ENCODE data around the gene SMIM3.
"Not testable (repeated sequence)": the region's sequence is repeated elsewhere in the genome, so short reads cannot be mapped to it uniquely, and the experiment has no call there.

SMIM3 gene

DNA sequence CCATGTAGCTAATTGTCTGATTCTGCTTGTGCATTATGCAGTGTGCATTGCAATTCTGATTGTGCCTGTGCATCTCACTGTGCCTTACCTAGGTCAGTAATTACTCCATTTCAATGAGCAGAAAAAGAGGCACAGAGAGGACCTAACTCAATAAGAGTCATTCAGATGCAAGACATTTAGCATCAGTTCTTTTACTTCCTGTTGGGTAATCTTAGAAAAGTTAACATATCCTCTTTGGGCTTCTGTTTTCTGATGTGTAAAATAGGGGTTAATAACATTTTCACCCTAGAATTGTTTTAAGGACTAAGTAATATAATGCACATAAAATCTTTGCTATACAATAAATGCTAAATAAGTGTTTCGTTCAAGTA is 12.8 kb upstream of the SMIM3 start:
- no peak for DNase-seq

- no peak for DNase-seq
These were observed 12.3 kb upstream of the SMIM3 start for GRCh38 chr5:150766251-150766650.

- no peak for DNase-seq
These were observed 7.3 kb upstream of the SMIM3 start for GRCh38 chr5:150771034-150771795.

DNA sequence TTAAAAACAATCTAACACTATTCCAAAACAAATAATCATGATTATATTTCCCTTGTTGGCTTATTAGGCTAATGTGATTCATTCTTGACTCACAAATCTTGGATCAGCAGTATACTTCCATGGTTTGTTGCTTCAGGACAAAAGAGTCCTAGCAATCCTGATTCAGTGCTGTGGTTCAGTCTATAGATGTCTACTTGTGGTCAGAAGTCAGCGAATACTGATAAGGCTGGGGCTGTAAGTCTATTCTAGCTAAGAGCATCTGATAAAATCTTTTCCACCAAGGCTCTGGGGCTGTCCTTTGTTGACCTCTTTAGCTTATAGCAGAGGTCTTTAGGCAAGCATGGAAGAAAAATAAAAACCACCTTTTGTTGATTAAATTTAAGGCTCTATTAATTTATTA is 4.4 kb upstream of the SMIM3 start:
- DNase-seq: no peak

- DNase-seq: no peak
These were observed 872 bp upstream of the SMIM3 start for GRCh38 chr5:150777685-150778084.

DNA sequence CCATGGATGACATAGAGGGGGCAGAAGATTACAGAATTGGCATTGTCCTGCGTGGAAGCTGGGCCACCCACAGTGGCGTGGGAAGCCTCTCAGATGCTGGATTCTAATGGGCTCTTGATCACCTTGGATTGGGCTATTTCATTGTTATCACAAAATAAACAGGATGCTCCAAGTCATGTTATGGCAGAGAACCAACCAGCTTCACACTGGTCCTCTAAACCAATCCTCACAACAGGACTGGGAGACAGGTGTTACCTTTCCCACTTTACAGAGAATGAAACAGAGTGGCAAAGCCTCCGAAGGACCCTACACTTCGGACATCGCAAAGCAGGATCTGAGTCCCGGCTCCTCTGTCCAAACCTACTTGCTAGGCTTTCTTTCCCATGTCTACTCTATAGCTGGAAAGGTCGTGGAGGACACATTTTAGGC is 455 bp upstream of the SMIM3 start:
- DNase-seq: no peak

DNA sequence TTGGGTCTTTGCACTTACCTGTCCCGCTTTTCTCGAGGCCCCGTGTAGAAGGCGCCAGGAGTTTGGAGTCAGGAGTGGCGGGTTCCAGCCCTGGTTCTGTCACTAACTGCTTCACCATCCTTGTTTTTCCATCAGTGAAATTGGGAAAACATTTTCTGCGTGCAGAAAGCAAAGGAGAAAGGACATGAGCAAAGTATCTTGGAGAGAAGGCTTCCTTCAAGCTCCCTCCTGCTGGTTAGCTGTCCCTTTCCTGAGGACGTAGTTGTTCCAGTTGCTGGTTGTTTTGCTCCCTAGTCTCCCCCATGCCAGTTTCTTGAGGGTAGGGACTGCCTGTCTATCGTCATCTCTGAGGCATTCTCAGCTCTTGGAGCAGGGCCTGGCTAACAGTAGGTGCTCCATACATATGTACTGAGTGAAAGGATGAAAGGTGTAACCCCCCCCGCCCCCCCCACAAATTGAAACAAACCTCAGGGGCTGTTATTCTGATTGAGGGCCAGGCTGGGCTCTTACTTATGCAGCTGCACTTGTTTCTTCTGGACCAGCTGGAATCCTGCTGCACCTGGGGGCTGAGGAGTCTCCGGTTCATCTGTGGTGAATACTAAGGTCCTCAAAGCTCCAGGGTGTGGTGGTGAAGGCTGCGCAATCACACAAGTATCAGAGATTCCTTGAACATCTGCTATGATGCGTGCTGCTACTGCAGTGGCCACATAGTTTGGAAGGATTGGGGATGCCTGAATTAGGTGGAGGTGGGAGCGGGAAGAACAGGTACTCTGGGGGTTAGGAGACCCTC is 1.0 kb downstream of the SMIM3 start:
- DNase-seq: no peak

DNA sequence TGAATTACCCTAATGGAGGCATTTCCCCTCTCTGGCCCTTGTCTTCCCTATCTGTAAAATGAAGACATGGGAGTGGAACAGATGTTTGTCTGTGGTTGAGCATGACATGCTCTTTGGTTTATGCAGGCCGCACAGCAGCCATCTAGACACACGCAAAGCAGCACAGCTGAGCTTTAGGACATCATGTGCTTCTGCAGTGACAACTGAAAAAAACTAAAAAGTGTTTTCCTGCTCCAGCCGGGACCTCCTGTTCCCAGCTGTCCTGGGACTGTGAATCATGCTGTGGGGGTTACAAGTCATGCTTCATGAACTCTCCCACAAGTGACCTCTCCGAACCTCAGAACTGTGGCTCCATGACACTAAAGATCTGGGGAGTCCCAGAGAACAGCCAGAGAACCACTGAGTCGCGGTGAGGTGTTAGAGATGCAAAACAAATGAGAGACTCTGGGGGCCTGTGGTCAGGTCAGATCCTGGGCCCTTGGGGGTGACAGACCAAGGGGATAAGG is 1.7 kb downstream of the SMIM3 start:
- DNase-seq: no peak

GRCh38 chr5:150780816-150781221 is 2.3 kb downstream of the SMIM3 start:
- no peak for DNase-seq

DNA sequence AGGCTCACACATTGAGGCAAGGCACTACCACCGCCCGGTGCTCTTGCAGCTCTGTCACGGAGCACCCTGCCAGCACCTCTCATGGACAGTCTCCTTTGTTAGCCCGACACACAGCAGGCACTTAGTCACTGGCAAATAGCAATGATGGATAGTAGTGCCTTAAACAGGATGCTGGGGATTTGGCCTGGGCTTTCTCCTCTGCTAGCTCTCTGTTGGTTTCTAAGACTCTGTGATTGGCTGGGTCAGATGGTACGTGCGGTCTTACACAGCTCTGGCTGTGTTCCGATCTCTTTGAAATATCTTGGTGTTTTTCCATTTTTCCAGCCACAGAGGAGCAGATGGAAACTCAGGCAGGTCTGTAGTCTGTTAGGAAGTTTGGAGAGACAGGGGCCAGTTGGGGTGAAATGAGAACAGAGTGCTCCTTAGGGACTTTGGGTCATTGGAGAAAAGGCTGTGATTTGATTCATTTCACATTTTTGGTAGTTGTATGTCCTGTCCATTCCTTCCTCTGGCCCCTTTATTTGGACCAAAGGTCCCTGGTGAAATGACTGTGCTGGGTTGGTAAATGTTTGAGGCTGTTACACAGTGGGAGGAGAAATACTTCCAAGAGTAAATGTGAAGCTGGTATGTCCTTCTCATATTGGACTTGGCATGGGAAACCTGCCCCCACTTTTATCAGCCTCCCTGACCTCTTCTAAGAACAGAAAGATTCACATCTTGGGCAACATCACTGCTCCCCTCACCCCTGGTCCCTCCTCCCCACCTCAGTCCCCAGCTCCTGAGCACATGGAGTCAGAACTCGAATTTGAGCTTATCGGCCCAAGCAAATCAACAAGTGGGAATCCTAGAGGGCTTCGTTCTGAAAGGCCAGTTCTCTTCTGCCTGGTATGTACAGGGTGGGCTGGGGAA is 3.4 kb downstream of the SMIM3 start:
- DNase-seq: no peak

GRCh38 chr5:150782850-150783249 is 4.3 kb downstream of the SMIM3 start:
- no peak for DNase-seq

DNA sequence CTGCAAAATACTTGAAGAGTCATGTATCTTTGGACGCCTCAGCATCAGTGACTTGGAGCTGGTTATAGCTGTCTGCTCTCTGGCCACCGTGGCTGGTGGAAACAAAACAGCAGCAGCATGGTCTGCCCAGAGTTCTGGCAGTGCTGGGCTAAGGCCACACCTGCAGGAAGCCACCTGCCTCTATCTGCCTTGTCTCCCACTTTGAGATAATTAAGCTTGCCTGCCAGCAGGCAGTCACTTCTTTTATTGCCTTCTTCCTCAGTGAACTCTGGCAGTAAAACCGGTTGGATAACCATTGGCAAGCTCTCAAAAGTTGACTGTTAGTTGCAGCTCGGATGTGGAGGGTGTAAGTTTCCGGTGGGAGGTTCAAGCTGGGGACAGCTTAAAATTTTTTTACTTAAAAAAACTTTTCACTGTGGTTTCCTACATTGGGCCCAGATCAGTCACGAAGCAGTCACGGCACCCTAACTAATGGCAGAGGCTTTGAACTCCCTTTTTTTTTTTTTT is 4.9 kb downstream of the SMIM3 start:
- peak; percentile 67 for DNase-seq

DNA sequence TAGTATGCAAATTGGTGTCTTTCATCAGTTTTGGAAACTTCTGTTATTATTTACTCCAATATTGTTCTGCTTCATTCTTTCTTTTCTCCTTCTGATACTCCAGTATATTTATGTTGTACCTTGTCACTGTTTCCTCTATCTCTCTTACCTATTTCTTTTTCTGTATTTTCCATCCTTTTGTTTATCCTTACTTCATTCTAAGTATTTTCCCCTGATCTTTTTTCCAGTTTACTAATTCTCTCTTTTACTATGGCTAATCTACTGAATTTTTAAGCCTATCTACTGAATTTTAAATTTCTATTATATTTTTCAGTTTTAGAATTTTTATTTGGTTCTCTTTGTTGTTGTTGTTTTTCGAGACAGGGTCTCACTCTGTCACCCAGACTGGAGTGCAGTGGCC is 7.4 kb downstream of the SMIM3 start:
- no peak for DNase-seq

GRCh38 chr5:150786876-150787275 is 8.3 kb downstream of the SMIM3 start:
- no peak for DNase-seq

DNA sequence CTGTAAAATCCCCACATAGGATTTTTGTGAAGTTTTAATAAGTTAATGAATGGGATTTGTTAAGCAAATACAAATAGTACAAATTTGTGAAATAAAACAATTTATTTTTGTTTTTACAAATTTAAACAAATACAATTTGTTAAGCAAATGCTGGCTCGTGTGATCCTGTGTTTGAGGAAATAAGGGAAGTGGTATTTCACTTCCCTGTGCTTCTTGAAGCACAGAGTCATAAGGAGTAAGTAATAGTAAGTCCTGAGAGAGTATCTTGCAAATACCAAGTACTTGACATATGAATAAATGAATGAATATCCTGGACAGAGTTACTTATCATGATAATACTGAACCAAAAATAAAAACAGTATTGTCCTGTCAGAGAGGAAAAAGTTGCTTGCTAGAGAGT is 9.1 kb downstream of the SMIM3 start:
- no peak for DNase-seq

DNA sequence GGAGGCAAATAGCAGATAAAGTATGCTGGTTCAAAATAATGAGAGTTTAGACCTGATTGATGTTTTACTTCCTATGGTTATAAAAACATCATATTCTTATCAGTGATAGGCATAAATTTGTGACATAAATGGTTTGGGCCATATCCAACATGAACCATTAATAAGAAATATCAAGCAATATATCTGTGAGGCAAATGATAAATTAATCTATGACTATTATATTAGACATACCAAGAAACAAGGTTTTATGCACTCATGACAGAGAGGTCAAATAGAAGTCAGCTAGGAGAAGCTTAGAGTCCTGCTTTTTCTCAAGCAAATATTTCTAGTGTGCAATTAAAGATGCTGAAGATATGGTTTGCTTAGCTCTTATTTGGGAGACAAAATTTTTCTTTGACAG is 10.4 kb downstream of the SMIM3 start:
- no peak for DNase-seq

GRCh38 chr5:150789450-150789849 is 10.9 kb downstream of the SMIM3 start:
- no peak for DNase-seq

DNA sequence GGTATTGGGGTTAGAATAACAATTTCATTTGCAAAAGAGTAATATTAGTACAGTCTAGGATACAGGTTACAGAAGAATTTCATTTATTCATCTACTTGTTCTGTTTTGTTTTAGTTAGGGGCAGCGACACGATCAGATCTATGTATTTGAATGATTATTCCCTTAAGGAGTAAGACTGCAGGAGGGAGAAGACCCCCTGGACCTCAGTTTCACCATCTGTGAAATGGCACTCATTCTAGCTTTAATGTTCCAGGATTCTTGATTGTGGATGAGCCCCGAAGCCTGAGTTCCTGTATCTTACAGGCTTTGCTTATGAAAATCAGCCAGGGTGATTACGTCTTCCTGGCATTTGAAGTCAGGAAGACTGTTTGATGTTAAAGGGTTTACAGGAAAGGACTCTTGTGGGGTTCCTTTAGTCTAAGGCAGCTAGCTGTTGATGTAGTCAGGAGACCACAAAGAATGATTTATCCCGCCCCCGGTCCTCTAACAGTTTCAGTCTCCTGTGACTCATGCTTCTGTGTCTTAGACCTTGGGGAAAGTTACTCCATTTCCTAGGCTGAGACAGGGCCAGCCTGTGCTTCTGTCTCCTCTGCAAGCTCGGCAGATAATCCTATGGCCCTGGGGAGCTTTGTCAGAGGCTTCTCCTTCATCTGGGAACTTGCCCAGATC is 11.5 kb downstream of the SMIM3 start:
- DNase-seq: peak; percentile 76

DNA sequence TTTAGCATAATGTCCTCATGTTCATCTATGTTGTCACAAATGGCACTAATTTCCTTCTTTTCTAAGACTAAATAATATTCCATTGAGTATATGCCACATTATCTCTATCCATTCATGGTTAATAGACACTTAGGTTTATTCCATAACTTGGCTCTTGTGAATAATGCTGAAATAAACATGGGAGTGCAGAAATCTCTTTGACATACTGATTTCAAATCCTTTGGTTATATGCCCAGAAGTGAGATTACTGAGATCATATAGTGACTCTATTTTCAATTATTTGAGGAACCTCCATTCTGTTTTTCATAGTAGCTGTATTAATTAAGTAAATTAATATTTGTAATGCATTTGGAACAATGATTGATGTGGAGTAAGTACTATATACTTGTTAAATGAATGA is 13.0 kb downstream of the SMIM3 start:
- no peak for DNase-seq

- DNase-seq: not testable (repeated sequence)
These were observed 14.9 kb downstream of the SMIM3 start for GRCh38 chr5:150793423-150793888.

GRCh38 chr5:150794927-150795326 is 16.4 kb downstream of the SMIM3 start:
- DNase-seq: no peak

- DNase-seq: no peak
These were observed 18.8 kb downstream of the SMIM3 start for GRCh38 chr5:150797384-150797783.

All from activated naive CD4-positive, alpha-beta T cell treated with anti-CD3 and anti-CD28 coated beads, Interleukin-2, amount 50 U/mL, for 16 hours (primary cell).